Muscle layer of colon (tissue), 2 donors: ENCODE data around the gene PGPEP1.
A peak's percentile ranks its signal among the peaks of the same experiment; 100 is the strongest.

ENCODE experiments used
- H3K27ac ChIP-seq: one replicate; pipeline ENCODE4 v1.7.0; 2013; ENCODE audit warnings: low read depth, mild to moderate bottlenecking, low read length, moderate library complexity
- H3K27me3 ChIP-seq, 2 donors: one replicate each; pipeline ENCODE4 v1.7.0; 2013; ENCODE audit warnings: low read length in 2 of 2, mild to moderate bottlenecking in 2 of 2; ENCODE audit not compliant: insufficient read depth in 2 of 2, control insufficient read depth in 1 of 2
- H3K36me3 ChIP-seq: one replicate; pipeline ENCODE4 v1.7.0; 2013; ENCODE audit warnings: mild to moderate bottlenecking, low read length; ENCODE audit not compliant: insufficient read depth
- H3K4me1 ChIP-seq: one replicate; pipeline ENCODE4 v1.7.0; 2013; ENCODE audit warnings: mild to moderate bottlenecking, low read length; ENCODE audit not compliant: insufficient read depth
- H3K4me3 ChIP-seq, 2 donors: one replicate each; pipeline ENCODE4 v1.7.0; 2013; ENCODE audit warnings: low read length in 2 of 2, low read depth in 1 of 2, mild to moderate bottlenecking in 1 of 2, moderate library complexity in 1 of 2
- H3K9ac ChIP-seq: one replicate; pipeline ENCODE4 v1.7.0; 2013; ENCODE audit warnings: low read length
- H3K9me3 ChIP-seq: one replicate; pipeline ENCODE4 v1.7.0; 2013; ENCODE audit warnings: mild to moderate bottlenecking, low read length
- donor health status: abdominal sarcoma.
- donor health status: Adenocarcinoma of cecum.

Gene PGPEP1

DNA sequence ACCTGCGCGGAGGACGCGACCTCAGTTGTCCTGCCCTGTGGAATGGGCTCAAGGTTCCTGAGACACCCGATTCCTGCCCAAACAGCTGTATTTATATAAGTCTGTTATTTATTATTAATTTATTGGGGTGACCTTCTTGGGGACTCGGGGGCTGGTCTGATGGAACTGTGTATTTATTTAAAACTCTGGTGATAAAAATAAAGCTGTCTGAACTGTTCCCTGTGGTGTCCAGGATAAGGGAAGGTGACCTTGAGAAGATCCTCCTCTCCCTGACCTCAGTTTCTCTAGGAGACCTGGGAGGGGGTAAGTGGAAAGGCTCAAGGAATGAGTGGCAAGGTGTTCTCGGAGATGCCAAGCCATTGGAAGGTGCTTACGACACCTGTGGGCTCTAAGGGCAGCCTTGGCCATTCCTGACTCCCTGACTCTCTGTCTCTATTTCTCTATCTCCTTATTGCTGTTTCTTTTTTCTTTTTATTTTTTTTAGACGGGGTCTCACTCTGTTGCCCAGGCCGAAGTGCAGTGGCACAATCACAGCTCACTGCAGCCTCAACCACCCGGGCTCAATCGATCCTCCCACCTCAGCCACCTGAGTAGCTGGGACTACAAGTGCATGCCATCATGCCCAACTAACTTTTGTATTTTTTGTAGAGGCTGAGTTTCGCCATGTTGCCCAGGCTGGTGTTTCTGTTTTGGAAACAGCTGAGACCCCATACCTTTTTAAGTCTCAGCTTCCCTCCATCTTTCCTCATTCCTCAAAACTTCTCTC lies 48.7 kb downstream of the PGPEP1 start:
- no peaks in the 10 kb centered on the region for H3K36me3 ChIP-seq
- no peak overlapping the region for H3K27ac ChIP-seq
- H3K4me3 ChIP-seq = peak overlapping the region; percentile 32 to 35
- no peaks in the 10 kb centered on the region for H3K9me3 ChIP-seq
- peaks cover 6% of the 10 kb centered on the region for H3K4me1 ChIP-seq
- no peak overlapping the region for H3K9ac ChIP-seq
- peaks cover 0 to 5% of the 10 kb centered on the region in 2 donors for H3K27me3 ChIP-seq

DNA sequence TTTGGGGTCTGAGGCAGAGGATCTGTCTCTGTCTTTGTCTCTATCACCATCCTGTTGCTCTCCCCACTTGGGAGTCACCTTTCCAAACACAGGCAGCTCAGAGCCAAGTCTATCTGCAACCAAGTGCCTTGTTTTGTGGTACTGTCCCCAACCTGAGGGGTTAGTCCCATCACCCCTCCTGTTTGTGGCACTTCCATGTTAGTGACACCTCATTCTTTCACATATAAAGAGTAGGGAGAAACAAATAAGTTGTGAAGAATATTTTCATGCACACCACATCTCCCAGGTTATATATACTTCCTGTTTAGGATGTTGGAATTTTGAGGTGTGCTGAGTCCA lies 49.3 kb downstream of the PGPEP1 start:
- Histone ChIP-seq H3K4me1 (peaks cover 6% of the 10 kb centered on the region), H3K27ac (no peak overlapping the region), H3K4me3 (no peak overlapping the region), H3K9me3 (no peaks in the 10 kb centered on the region), H3K36me3 (no peaks in the 10 kb centered on the region), H3K27me3 (peaks cover 0 to 5% of the 10 kb centered on the region in 2 donors), H3K9ac (no peak overlapping the region)

DNA sequence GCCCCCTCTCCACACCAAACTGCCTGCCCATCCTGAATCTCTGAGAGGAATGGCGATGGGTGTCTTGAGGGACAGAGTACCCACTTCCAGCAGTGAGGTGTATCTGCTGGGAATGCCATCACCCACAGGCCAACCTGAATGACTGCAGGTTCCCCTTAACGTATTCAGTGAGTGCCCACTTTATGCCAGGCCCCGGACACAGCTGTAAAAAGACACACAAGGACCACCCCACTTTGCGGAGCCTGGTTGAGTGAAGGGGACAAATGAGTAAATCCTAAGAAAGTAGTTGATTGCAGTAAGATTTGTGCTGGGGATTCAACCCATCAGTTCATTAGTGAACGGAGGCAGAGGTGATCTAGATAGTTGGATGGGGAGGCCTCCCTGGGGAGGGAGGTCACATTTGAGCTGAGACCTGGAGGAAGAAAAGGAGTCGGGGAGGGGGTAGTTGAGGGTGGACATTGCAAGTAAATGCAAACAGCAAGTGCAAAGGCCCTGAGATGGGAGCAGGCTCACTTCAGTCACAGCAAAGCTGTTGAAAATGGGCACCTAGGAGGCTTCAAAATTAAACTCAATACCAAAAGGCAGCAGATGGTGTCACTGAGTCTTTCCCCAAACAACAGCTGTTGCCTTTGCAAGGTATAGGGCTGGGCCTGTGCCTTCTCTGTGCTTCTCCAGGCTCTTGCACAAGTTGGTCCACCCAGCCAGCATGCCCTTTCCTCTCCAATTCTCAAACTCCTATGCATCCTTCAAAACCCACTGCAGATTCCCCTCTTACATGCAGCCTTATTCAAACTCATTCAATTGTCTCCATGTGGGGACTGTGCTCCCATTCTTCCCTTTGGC lies 49.9 kb downstream of the PGPEP1 start:
- H3K36me3 ChIP-seq = no peaks in the 10 kb centered on the region
- H3K4me3 ChIP-seq = no peak overlapping the region
- peaks cover 0 to 5% of the 10 kb centered on the region in 2 donors for H3K27me3 ChIP-seq
- H3K9ac ChIP-seq = no peak overlapping the region
- H3K27ac ChIP-seq = no peak overlapping the region
- H3K9me3 ChIP-seq = no peaks in the 10 kb centered on the region
- H3K4me1 ChIP-seq = peaks cover 6% of the 10 kb centered on the region

- no peaks in the 10 kb centered on the region for H3K36me3 ChIP-seq
- H3K9me3 ChIP-seq = no peaks in the 10 kb centered on the region
- peaks cover 3 to 5% of the 10 kb centered on the region in 2 donors for H3K27me3 ChIP-seq
- no peak overlapping the region for H3K4me3 ChIP-seq
- H3K4me1 ChIP-seq = no peaks in the 10 kb centered on the region
- no peak overlapping the region for H3K9ac ChIP-seq
- H3K27ac ChIP-seq = no peak overlapping the region
Observed at GRCh38 chr19:18391509-18392075, 51.2 kb downstream of the PGPEP1 start.

DNA sequence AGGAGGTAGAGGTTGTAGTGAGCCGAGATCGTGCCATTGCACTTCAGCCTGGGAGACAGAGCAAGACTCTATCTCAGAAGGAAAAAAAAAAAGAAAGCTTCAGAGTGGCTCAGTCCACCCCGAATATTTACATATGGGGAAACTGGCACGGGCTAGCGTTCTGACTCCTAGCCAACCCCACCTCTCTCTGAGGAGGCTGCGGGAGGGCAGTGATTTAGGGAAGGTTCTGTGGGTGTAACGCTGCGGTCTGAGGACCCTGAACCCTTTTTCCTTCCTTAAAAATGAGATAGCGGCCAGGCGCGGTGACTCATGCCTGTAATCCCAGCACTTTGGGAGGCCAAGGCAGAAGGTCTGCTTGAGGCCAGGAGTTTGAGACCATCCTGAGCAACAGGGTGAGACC lies 52.0 kb downstream of the PGPEP1 start:
- H3K36me3 ChIP-seq = no peaks in the 10 kb centered on the region
- H3K4me3 ChIP-seq = no peak overlapping the region
- peaks cover 10 to 14% of the 10 kb centered on the region in 2 donors for H3K27me3 ChIP-seq
- H3K4me1 ChIP-seq = no peaks in the 10 kb centered on the region
- H3K9me3 ChIP-seq = no peaks in the 10 kb centered on the region
- no peak overlapping the region for H3K9ac ChIP-seq
- no peak overlapping the region for H3K27ac ChIP-seq

GRCh38 chr19:18392926-18393325 lies 52.5 kb downstream of the PGPEP1 start:
- Histone ChIP-seq H3K27ac (no peak overlapping the region), H3K9me3 (no peaks in the 10 kb centered on the region), H3K4me3 (no peak overlapping the region), H3K4me1 (no peaks in the 10 kb centered on the region), H3K27me3 (peaks cover 10 to 16% of the 10 kb centered on the region in 2 donors), H3K9ac (no peak overlapping the region), H3K36me3 (no peaks in the 10 kb centered on the region)

GRCh38 chr19:18393836-18394235 lies 53.4 kb downstream of the PGPEP1 start:
- Histone ChIP-seq H3K27ac (peak overlapping the region; percentile 24), H3K27me3 (peaks cover 10 to 16% of the 10 kb centered on the region in 2 donors), H3K4me3 (no peak overlapping the region)

GRCh38 chr19:18396471-18397241 lies 56.3 kb downstream of the PGPEP1 start:
- H3K4me1 ChIP-seq = no peaks in the 10 kb centered on the region
- H3K36me3 ChIP-seq = no peaks in the 10 kb centered on the region
- no peak overlapping the region for H3K9ac ChIP-seq
- H3K27me3 ChIP-seq = peaks cover 10 to 16% of the 10 kb centered on the region in 2 donors
- no peak overlapping the region for H3K27ac ChIP-seq
- H3K4me3 ChIP-seq = peak overlapping the region in 1 of 2 donors; percentile 16
- no peaks in the 10 kb centered on the region for H3K9me3 ChIP-seq

More at GRCh38 chr19:18393836-18394235, 53.4 kb downstream of the PGPEP1 start:
- Histone ChIP-seq H3K4me1 (no peaks in the 10 kb centered on the region), H3K9ac (no peak overlapping the region), H3K36me3 (no peaks in the 10 kb centered on the region), H3K9me3 (no peaks in the 10 kb centered on the region)

- Histone ChIP-seq H3K9me3 (no peaks in the 10 kb centered on the region), H3K9ac (no peak within 1 kb of the TSS), H3K27ac (no peak within 1 kb of the TSS)
Observed at GRCh38 chr19:18397242-18398202, 57.1 kb downstream of the PGPEP1 start, which contains the start of gene LRRC25. Gene LRRC25 (minus strand): TSS chr19:18397622. CDS start chr19:18396963, 659 bp downstream.

GRCh38 chr19:18399008-18399407 lies 58.6 kb downstream of the PGPEP1 start:
- H3K4me3 ChIP-seq = no peak overlapping the region
- no peak overlapping the region for H3K9ac ChIP-seq
- no peaks in the 10 kb centered on the region for H3K36me3 ChIP-seq
- H3K27me3 ChIP-seq = peaks cover 10 to 16% of the 10 kb centered on the region in 2 donors
- no peaks in the 10 kb centered on the region for H3K9me3 ChIP-seq
- H3K4me1 ChIP-seq = no peaks in the 10 kb centered on the region
- no peak overlapping the region for H3K27ac ChIP-seq

More at GRCh38 chr19:18397242-18398202, 57.1 kb downstream of the PGPEP1 start, which contains the start of gene LRRC25:
- no peaks in the 10 kb centered on the region for H3K36me3 ChIP-seq
- H3K27me3 ChIP-seq = peaks cover 10 to 16% of the 10 kb centered on the region in 2 donors
- no peaks in the 10 kb centered on the region for H3K4me1 ChIP-seq
- peak within 1 kb of the TSS in 1 of 2 donors; percentile 16 for H3K4me3 ChIP-seq
